ENCODE data around the gene SLC17A1. TPM values are rescaled to one million over a fixed set of nuclear protein-coding genes. Genes with fewer than 3 reads are reported as not detected.

SLC17A1 gene
- total RNA-seq, 1 donor from 2014 or later: not detected

DNA sequence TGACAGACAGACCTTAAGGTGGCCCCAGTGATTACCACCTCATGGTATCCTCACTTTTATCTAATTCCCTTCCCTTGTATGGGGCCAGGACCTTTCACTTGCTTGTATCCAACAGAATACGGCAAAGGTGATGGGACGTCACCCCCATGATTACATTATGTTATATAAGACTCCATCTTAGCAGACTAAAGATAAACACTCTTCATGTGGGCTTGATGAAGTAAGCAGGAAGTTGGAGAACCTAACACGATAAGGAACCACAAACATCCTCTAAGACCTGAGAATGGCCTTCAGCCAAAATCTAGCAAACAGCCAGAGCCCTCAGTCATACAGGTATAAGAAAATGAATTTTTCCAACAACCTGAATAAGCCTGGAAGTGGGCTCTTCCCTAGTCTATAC is 34.2 kb upstream of the SLC17A1 start:
- no peak for DNase-seq (ENCODE audit: low spot score in 2 of 2)
- no peaks in the 10 kb centered on the region for H3K9me3 ChIP-seq
- H3K4me3 ChIP-seq: no peak overlapping the region
- no peaks in the 10 kb centered on the region for H3K36me3 ChIP-seq
- no peaks in the 10 kb centered on the region for H3K27me3 ChIP-seq
- TF ChIP-seq, protein P1, sequence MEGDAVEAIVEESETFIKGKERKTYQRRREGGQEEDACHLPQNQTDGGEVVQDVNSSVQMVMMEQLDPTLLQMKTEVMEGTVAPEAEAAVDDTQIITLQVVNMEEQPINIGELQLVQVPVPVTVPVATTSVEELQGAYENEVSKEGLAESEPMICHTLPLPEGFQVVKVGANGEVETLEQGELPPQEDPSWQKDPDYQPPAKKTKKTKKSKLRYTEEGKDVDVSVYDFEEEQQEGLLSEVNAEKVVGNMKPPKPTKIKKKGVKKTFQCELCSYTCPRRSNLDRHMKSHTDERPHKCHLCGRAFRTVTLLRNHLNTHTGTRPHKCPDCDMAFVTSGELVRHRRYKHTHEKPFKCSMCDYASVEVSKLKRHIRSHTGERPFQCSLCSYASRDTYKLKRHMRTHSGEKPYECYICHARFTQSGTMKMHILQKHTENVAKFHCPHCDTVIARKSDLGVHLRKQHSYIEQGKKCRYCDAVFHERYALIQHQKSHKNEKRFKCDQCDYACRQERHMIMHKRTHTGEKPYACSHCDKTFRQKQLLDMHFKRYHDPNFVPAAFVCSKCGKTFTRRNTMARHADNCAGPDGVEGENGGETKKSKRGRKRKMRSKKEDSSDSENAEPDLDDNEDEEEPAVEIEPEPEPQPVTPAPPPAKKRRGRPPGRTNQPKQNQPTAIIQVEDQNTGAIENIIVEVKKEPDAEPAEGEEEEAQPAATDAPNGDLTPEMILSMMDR (IDR thresholded peaks at IDR 0.05): no peak
- no peaks in the 10 kb centered on the region for H3K4me1 ChIP-seq
- H3K27ac ChIP-seq: no peak overlapping the region
- intact Hi-C loops (cut with DNase I): no loop called here

DNA sequence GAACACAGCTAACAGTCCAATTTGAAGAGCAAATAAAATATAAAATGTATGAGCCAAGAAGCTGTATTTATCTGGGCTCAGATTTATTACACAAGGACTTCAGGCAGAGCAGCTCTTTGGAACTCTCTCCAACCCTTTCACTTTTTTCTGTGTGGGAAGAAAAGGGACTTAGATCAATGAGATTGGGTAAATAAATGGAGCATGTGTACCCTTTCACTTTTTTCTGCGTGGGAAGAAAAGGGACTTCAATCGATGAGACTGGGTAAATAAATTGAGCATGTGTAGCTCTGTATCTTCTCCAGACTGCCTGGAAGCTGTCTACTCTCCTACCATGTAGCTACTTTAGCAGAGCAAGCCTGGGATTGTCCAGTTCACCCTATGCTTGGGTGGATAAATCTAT is 31.5 kb upstream of the SLC17A1 start:
- Histone ChIP-seq H3K27me3 (no peaks in the 10 kb centered on the region), H3K27ac (no peak overlapping the region), H3K36me3 (no peaks in the 10 kb centered on the region), H3K4me1 (no peaks in the 10 kb centered on the region), H3K4me3 (no peak overlapping the region), H3K9me3 (no peaks in the 10 kb centered on the region)
- DNase-seq (ENCODE audit: low spot score in 2 of 2): no peak
- intact Hi-C loops (cut with DNase I): no loop called here
- TF ChIP-seq, protein P1 (IDR thresholded peaks at IDR 0.05): no peak

DNA sequence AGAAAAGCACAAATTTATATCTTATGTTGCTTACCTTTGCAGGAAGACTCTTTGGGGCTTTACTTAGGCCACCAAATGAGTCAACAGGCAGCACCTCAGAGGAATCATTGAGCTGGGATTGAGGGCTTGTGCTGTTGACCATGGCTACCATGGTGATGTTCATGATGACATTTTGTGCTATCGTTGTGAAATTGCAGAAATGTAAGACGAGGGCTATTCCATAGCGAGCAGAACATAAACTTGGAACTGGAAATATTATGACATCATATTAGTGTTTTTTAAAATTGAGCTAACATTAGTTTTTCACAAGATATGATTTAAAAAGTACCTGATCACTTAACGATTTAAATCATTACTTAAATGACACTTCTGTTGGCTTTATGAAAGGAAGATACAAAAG is 30.3 kb upstream of the SLC17A1 start:
- Histone ChIP-seq H3K4me3 (no peak overlapping the region), H3K4me1 (no peaks in the 10 kb centered on the region), H3K36me3 (no peaks in the 10 kb centered on the region), H3K27ac (no peak overlapping the region), H3K9me3 (no peaks in the 10 kb centered on the region), H3K27me3 (no peaks in the 10 kb centered on the region)
- no peak for DNase-seq (ENCODE audit: low spot score in 2 of 2)
- TF ChIP-seq, protein P1 (IDR thresholded peaks at IDR 0.05): no peak
- intact Hi-C loops (cut with DNase I): no loop called here

DNA sequence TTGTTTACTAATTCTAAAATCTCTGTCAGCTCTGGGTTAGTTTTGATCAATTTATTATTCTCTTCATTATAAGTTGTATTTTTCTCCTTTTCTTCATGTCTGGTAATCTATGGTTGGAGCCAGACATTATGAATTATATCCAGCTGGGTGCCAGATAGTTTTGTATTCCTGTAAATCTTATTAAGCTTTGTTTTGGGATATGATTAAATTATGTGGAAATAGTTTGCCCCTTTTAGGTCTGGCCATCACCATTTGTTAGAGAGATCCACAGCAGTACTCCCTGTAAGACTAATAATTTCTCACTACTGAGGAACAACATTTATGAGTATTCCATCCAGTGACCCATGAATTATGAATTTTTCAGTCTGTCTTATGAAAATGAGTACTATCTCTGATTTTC is 20.9 kb upstream of the SLC17A1 start:
- no peaks in the 10 kb centered on the region for H3K9me3 ChIP-seq
- H3K27me3 ChIP-seq: no peaks in the 10 kb centered on the region
- intact Hi-C loops (cut with DNase I): no loop called here
- H3K36me3 ChIP-seq: no peaks in the 10 kb centered on the region
- no peak for DNase-seq (ENCODE audit: low spot score in 2 of 2)
- H3K27ac ChIP-seq: no peak overlapping the region
- H3K4me1 ChIP-seq: no peaks in the 10 kb centered on the region
- TF ChIP-seq, protein P1 (IDR thresholded peaks at IDR 0.05): no peak
- H3K4me3 ChIP-seq: no peak overlapping the region

DNA sequence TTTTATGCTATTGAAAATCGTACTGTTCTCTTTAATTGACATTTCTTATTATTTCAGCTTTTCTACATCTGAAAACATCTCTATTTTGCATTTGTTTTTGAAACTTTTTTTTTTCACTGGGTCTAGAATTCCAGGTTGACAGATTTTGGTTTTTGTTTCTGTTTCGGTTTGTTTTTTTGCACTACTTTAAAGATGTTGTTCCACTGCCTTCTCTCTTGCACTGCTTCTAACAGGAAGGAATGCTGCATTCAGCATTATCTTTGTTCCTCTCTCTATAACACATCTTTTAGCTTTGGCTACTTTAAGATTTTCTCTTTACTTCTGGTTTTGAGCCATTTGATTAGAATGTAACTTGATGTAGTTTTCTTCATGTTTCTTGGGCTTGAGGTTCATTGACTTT is 20.1 kb upstream of the SLC17A1 start:
- no peaks in the 10 kb centered on the region for H3K4me1 ChIP-seq
- H3K4me3 ChIP-seq: no peak overlapping the region
- H3K27me3 ChIP-seq: no peaks in the 10 kb centered on the region
- H3K36me3 ChIP-seq: no peaks in the 10 kb centered on the region
- no peak for DNase-seq (ENCODE audit: low spot score in 2 of 2)
- H3K27ac ChIP-seq: no peak overlapping the region
- intact Hi-C loops (cut with DNase I): no loop called here
- H3K9me3 ChIP-seq: no peaks in the 10 kb centered on the region
- TF ChIP-seq, protein P1 (IDR thresholded peaks at IDR 0.05): no peak

DNA sequence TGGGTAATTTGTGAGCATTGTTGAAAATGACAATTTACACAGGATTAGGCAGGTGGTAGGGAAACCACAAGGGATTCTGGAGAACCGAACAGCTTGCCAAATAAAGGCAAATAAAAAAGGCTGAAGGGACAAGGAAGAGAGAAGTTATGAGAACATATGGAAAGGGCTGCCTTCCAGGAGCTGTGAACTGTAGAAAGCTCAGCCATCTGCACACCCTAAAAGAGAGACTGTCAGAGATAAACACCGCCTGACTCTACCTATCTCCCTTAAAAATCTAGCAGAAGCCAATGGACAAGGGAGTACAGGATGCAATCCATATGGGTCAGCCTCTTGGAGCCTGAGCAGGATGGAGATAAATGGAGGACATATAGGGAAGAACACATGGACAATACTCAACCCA is 12.7 kb upstream of the SLC17A1 start:
- H3K27ac ChIP-seq: no peak overlapping the region
- no peak for DNase-seq (ENCODE audit: low spot score in 2 of 2)
- H3K36me3 ChIP-seq: no peaks in the 10 kb centered on the region
- H3K4me1 ChIP-seq: no peaks in the 10 kb centered on the region
- H3K9me3 ChIP-seq: peaks cover 0 to 2% of the 10 kb centered on the region in 2 donors
- intact Hi-C loops (cut with DNase I): no loop called here
- TF ChIP-seq, protein P1 (IDR thresholded peaks at IDR 0.05): no peak
- no peaks in the 10 kb centered on the region for H3K27me3 ChIP-seq
- no peak overlapping the region for H3K4me3 ChIP-seq

All from ascending aorta (tissue), 2 donors.